GM12891 (cell line): ENCODE measurements around the gene ATG10.

ENCODE experiments used
- POLR2A ChIP-seq: IDR thresholded peaks from 2 replicates; pipeline ENCODE4 v1.6.1; 2011; ENCODE audit warnings: low read depth, low read length, control low read depth
- POLR2AphosphoS5 ChIP-seq: IDR thresholded peaks from 2 replicates; pipeline ENCODE4 v1.6.1; 2011; ENCODE audit warnings: low read depth, low read length, control low read depth
- POU2F2 ChIP-seq: IDR thresholded peaks from 2 replicates; pipeline ENCODE4 v1.6.1; 2011; ENCODE audit warnings: low read depth, mild to moderate bottlenecking, control low read depth, low read length, moderate library complexity
- TAF1 ChIP-seq: IDR thresholded peaks from 2 replicates; pipeline ENCODE4 v1.6.1; 2011; ENCODE audit warnings: low read depth, low read length, control low read depth

GRCh38 chr5:82160948-82161347 is 189.1 kb downstream of the ATG10 start:
- no peak for TF ChIP-seq POLR2A
- TF ChIP-seq POLR2AphosphoS5, result no peak
- no peak for TF ChIP-seq TAF1
- TF ChIP-seq POU2F2, result no peak
